GM19324 (cell line): ENCODE results near the gene CDH26.

Experiments
- ATAC-seq: cut with Tn5 transposase; IDR thresholded peaks from one replicate; pipeline ENCODE4 v1.9.1; 2021; ENCODE audit warnings: mild to moderate bottlenecking, moderate library complexity; ENCODE audit not compliant: unreplicated experiment, low FRiP score

The CDH26 gene

DNA sequence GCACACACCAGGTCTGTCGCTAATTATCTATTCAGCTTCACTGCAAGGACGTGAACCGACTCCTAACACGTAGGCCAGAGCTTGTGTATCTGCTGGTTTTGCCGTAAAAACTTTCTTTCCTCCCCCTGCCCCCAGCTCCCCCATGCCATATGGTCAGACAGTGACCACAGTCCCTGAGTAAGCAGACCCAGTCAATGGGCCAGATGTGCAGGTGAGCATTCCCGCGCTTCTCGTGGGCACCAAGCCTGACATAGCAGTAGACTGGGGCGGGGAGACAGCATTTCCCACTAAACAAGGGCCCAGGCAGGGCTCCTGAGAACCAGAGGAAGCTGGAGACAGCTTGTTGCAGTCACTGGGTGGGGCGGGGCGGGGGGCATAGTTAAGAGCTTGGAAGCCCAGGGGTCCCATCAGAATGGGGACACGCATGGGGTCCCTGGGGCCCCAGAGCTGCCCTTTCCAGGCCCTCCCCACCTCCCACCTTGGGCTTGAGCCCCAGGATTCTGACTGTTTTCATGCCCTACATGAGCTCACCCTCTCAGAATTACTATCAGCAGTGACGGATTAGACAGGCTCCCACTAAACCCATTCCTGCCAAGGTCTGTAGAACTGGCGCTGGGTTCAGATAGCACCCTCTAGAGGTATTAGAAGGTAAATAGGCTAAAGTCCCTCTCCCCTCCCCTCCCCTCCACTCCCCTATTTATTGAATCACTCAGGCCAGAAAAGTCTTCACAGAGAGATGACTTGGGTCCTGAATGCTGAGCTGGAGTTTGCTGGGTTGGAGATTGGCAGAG is 51.8 kb downstream of the CDH26 start:
- ATAC-seq: no peak

DNA sequence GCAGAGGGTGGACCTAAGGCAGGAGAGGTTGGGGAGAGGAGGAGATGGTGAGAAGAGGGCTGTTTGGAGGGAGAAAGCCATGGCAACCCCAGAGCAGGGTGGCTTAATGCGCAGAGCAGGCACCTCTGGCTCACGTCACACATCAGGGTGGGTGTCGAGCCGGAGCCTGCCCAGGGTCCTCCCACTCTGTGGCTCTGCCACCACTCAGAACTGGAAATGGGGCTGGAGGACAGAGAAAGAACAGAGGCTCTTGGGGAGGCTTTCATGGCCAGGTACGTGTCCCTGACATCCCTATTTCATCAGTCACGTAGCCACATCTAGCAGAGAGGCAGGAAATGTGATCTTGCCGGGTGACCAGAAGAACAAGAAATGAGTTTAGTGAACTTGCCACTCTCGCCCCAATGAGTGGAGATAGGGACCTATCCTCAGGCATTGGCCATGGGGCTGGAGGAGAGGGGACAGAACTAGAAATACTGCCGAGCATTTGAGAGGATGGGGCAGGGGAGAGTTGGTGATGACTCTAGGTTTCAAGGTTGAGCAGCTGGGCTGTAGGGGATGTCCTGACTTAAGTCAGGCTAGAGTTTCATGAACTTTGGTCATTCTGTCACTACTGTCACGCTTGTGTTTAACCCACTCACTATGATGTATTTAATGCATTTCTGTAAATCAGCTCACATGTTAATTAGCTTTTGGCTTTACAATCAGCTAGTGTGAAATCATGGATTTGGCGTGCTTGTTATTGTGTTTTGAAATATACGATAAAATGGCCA is 52.7 kb downstream of the CDH26 start:
- ATAC-seq: no peak

DNA sequence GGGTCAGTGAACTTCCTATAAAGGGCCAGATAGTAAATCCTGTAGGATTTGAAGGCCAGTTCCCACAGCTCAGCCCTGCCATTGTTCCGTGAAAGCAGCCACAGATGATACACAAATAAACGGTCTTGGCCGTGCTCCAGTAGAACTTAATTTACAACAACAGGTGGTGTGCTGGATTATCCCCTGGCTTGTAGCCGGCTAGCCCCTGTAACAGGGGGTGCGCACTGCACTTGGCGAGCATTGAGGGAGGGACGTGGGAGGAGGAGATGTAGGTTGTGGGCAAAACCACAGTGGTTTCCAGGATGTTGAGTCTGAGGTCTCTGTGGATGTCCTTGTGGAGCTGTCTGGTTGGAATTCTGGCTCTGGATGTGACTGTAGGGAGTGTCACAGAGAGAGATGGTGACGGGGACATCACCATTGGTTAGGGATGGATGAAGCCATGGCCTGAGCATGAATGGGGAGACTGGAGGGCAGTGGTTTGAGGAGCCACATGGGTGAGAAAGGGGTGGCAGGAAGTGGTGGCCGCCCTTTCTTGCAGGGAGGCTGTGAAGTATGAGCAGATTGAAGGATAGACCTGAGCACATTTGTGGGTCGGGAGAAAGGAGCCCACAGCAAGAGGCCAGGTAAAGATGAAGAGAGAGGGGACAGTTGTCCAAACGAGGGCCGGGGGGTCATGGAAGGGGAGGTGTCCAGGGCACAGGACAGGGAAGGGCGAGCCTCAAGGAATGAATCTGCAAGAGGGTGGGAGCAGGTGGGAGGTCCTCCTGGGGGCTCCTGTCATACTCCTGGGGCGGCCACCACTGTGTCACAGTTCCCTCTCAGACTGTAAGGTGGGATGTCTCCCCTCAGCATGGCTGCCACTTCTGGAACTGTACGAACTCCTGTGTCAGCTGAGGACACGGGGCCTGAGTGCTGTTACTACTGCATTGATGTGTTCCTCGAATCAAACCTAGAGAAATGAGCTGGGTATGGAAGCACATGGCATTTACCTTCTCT is 53.6 kb downstream of the CDH26 start:
- no peak for ATAC-seq

DNA sequence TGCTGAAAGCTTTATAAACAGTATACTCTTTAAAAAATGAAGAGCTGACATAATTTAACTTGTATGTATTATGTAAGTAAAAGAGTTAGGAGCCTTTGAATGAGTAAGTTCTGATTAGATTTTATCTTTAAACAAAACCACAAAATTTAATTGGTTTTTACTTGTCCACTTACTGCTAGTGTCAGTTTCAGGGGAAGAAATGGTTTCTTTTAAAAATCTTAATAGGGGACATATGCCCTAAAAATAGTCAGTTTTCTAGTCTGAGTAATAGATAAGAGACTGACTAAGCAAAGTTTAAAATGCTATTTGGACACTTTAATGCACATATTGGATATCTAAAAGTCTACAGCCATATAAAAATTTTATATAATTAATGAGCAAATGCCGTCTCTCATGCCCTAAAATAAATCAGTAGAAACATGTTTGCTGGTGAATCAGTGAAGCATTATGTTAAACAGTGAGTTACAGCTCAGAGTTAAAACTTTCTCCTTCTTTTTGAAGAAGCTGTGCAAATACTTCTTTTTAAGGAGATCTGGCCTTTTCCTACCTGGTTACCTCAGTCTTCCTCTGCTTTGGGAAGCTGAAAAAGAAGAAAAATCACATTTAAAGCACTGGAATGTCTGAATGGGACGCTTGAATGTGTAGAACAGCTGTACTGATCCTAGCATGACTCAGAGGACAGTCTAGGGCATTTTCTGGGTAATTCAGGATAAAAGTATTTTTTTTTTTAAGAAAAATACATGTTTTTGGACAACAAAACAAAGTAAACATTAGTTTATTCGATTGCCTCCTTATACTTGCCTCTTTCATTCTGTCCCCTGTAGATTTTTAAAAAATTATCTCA is 55.3 kb downstream of the CDH26 start:
- ATAC-seq: no peak

DNA sequence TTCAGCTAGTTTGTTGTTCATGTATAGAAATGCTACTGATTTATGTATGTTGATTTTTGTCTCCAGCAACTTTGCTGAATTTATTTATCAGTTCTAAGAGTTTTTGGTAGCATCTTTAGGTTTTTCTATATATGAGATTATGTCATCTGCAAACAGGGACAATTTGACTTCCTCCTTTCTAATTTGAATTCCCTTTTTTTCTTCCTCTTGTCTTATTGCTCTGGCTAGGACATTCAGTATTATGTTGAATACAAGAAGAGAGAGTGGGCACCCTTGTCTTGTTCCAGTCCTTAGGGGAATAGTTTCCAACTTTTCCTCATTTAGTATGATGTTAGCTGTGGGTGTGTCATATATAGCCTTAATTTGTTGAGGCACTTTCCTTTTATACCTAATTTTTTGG is 58.2 kb downstream of the CDH26 start:
- ATAC-seq: no peak

DNA sequence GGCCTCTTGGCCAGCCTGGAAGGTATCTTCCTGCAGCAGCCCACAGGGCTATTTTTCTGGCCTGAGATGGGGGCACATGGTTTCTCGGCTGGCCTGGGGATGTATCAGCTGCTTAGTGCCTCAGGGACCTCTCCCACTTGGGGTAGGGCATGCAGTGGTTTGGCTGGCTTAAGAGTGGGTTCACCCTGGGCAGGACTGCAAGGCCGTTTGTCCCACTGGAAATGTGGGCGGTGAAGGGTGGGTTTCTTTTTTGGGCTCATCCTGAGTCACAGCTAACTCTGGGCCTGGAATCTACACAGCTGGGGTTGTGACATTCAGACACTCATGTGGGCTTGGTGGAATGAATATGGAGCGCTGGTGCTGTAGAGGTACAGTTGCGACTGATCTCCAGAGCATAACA is 62.0 kb downstream of the CDH26 start:
- no peak for ATAC-seq

DNA sequence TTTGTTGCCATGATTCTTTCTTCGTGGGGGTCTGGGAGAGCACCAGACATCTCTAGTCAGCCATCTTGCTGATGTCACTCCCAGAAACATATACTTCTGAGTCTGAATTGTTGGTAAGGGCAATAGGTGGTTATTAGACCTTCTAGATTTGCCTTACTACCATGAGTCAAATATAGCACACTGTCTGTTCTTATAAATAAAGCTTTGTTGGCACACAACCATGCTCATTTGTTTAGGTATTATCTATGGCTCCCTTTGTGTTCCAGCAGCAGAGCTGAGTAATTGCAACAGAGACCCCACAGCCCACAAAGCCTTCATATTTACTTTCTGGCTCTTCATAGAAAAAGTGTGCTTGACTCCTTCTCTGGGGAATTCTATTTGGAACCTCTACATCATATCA is 62.9 kb downstream of the CDH26 start:
- ATAC-seq: no peak

DNA sequence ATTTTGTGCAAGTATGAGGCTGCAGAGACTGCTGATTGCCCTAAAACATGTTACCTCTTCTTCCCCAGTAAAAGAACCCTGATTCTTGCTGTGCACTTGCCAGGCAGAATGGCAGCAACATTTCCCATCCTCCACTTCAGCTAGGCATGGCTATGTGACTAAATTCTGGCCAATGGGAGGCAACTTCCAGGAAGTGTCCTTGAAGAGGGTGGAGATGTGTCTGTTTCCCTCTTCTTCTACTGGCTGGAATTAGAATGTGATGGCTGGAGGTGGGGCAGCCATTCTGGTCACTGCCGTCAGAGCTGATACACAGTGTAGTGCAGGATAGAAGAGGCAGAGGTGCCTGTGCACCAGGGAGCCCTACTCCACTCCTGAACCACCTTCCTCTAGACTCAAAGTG is 64.6 kb downstream of the CDH26 start:
- ATAC-seq: no peak

DNA sequence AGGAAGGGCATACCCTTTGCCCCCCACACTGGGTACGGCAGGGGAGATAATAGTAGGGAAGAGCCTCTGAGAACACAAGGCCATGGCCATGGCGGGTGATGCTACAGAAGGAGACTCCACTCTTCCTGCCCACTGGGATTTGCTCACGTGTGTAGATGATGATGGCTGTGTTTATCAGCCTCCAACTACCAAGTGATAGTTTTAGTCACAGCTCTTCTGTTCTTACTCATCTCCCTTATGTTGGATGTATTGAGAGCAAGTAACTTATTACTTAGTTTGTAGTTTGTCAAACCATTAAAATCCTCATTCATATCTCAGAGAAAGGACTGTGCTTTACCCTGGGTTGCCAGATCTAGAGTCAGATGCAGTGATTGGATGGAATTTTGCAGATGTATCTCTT is 66.0 kb downstream of the CDH26 start:
- no peak for ATAC-seq

DNA sequence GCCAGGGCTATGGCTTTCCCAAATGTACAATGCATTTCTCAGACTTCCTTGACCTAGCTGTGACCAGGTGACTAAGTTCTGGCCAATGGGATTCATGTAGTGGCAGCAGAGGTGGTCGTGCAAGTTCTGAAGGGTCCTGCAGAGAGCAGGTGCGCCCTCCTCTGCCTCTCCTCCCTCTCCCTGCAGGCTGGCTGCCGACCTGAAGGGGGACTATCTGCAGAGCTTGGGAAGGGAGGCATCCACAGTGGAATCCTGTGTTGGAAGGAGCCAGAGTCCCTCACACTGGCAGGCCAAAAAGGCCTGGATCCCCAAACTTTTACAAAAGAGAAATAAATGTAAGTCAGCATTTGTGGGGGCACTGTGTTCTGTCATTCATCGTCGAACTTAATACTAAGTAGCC is 66.6 kb downstream of the CDH26 start:
- ATAC-seq: no peak

DNA sequence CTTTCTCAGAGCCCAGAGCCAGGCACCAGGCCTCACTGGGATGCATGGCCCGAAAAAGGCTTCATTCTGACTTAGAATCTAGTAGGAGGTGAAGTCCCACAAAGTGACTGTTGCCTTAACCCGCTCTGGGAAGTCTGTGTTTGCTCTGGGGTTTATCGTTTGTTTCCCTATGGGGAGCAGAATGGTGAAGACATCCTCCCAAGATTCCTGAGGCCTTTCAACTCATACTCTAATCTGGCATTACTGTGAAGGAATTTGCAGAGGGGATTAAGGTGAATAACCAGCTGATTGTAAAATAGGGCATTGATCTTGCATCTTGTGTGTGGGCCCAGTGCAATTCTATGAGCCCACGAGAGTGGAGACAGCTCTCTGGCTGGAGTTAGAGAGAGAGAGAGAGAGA is 67.8 kb downstream of the CDH26 start:
- ATAC-seq: no peak

DNA sequence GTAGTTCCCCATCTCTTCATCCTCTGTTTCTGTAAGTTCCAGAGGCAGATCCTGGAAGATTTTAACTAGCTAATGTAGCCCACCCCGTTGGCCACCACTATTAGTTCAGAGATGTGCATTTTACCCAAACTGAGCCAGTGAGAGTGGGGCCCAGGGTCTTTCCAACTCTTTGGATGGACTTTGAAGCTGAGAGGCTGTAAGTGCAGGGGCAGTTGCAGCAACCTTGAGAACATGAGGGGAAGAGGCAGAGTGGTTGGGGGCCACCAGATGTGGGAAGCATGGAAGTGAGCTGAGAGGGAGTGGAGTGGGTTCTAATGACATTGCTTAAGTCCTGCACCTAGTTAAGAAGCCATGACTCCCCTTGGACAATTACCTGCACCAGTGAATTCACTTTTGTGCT is 72.2 kb downstream of the CDH26 start:
- no peak for ATAC-seq

DNA sequence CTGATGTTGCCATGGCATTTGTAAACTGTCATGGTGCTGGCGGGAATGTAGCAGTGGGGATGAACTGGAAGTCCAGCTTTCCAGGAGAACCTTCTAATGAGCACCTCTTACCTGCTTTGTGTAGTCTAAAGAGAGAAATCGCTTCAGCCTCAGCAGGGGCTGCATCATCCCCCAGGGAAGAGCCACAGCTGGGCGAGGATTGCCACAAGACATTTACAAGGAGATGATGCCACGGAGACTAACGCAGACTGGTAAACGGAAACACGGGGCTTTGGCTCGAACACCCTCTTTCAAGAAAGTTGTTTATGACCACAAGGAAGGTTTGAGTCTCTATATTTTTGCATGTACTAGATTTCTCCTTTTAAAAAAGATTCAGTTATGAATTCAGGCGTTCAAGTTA is 72.9 kb downstream of the CDH26 start:
- ATAC-seq: no peak

DNA sequence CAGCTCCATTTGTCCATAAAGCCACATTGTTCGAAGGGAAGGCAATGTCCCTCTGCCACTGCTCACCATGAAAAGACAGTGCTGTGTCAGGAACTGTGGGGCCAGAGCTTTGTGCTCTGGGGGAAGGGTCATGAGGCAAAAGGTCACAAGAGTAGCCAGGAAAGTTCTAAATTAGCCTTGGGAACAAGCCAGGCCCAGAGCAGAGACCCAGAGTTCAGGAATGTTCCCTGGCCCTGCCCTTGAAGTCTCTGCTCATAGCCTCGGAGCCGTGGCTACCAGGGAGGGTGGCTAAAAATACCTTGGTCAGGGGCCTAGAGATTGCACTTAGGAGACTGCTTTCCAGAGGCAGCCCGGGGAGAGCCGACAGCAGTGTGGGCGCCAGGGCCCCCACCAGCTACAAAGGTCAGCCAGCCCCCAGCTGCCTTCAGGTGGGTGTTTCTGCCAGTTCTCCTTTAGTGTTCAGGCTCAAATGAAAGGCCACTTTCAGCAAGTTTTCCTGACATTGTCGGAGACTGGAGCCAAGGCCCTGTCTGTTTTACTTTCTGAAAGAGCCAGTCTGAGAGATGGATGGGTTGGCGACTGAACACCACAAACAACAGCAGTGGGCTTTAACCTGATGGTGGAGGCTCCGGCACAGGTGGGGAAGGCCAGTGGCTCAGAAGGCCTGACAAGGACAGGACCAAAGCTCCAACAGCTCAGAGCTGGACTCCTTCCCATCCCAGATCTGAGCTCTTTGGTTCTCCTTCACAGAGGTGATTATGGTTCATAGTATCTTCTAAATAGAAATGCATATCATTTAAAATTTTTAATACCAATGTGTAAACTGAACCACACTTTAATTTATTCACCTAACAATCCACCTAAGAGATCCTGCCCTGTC is 76.2 kb downstream of the CDH26 start:
- no peak for ATAC-seq

DNA sequence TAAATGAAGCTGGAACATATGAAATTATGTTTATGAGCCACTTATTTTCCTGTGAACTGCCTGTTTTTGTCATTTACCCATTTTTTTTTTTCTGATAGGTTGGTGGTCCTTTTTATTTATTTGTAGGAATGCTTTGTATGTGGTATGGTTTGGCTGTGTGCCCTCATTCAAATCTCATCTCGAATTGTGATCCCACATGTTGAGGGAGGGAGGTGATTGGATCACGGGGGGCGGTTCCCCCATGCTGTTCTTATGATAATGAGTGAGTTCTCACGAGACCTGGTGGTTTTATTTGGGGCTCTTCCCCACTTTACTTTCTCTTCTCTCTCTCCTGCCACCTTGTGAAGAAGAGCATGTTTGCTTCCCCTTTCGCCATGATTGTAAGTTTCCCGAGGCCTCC is 77.3 kb downstream of the CDH26 start:
- no peak for ATAC-seq

DNA sequence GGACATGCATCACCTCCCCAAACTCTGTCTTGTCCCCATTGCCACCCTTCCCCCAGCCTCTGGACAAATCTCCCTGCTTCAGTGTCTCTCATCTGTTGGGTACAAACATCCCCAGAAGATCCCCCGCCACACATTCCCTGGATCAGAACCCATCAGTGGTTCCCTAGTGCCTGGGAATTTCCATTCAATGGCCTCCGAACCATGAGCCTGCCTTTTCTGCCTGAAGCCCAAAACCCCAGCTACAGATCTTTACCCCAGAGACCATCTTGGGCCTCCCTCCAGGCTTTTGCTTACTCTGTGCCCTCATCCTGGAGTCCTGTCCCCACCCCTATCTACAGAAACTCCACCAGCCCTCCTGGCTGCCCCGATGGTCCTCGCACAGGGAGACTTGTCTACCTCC is 78.1 kb downstream of the CDH26 start:
- ATAC-seq: no peak

DNA sequence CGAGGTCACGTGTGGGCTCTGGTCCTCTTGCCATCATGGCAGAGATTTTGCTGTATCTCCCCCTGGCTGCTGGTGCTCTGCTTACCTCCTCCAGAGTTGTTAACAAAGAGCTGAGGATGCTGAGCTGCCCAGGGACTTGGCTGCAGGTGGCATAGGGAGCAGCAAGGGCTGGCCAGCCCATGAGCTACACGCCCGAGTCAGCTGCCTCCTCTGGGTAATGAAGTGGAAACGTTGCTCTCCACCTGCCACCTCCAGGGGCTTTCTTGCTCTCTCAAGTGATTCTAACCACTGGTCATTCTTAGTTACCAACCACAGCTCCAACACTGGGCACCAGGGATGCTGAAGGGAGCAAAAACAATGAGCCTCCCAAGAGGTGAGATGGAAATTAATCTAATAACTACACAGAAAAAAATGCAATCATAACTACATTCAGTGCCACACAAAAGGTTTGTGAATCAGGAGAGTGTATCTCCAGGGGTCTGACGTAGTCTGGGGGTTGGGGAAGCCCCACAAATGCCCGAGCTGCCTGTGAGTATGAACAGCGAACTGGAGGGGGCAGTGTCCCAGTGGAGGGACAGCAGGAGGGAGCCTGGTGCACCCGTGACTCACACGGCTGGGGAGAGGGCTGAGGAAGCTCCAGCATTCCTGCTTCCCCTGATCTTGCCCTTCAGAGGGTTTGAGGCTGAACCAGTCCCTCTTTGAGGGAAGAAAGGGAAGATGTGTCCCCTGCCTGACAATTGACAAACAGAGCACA is 78.7 kb downstream of the CDH26 start:
- ATAC-seq: no peak

DNA sequence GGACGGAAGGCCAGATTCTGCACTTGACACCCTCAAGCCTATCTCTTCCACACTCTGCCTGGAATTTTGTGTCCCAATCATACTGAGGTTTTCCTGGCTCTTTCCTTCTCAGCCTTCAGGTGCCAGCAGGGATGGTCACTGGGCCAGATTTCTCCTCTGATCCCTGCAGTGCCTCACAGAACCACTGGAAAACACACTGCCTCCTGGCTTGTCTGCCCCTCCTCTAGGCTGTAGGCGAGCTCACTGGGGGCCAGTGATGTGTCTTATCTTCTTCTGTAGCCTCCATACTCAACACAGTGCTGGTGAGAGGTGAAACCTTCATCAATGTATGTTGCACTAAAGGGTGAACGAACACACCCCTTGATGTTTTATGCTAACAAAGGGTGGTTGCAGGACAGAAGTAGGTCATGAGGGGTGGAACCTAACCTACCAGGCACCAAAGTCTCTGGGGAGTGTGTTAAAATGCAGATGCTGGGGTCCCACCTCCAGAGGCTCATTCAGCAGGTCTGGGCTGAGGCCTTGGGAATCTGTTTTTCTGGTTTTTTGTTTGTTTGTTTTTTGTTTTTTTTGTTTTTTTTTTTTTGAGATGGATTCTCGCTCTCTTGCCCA is 80.3 kb downstream of the CDH26 start:
- no peak for ATAC-seq
